ENCODE results near the gene NPTXR.

NPTXR gene

GRCh38 chr22:38793317-38793716 is 50.5 kb downstream of the NPTXR start:
- Mint-ChIP-seq H3K9me3 (no peaks in the 10 kb centered on the region), H3K27me3 (peaks cover 7% of the 10 kb centered on the region), H3K27ac (peak overlapping the region; percentile 69), H3K4me1 (ENCODE audit: low read depth) (peaks cover 19% of the 10 kb centered on the region), H3K4me3 (peak overlapping the region; percentile 89), H3K36me3 (ENCODE audit: low read depth) (no peaks in the 10 kb centered on the region)

- H3K36me3 Mint-ChIP-seq (ENCODE audit: low read depth) = no peaks in the 10 kb centered on the region
- H3K27me3 Mint-ChIP-seq = peaks cover 4% of the 10 kb centered on the region
- peaks cover 14% of the 10 kb centered on the region for H3K4me1 Mint-ChIP-seq (ENCODE audit: low read depth)
- H3K9me3 Mint-ChIP-seq = no peaks in the 10 kb centered on the region
- peak overlapping the region; percentile 69 for H3K27ac Mint-ChIP-seq
- peak overlapping the region; percentile 89 for H3K4me3 Mint-ChIP-seq
Measured at GRCh38 chr22:38792833-38793232, 51.0 kb downstream of the NPTXR start.

GRCh38 chr22:38789606-38790005 is 54.2 kb downstream of the NPTXR start:
- Mint-ChIP-seq H3K27ac (no peak overlapping the region), H3K4me3 (no peak overlapping the region), H3K9me3 (no peaks in the 10 kb centered on the region), H3K27me3 (no peaks in the 10 kb centered on the region), H3K36me3 (ENCODE audit: low read depth) (no peaks in the 10 kb centered on the region), H3K4me1 (ENCODE audit: low read depth) (peaks cover 12% of the 10 kb centered on the region)

GRCh38 chr22:38788846-38789245 is 55.0 kb downstream of the NPTXR start:
- peaks cover 7% of the 10 kb centered on the region for H3K4me1 Mint-ChIP-seq (ENCODE audit: low read depth)
- H3K27me3 Mint-ChIP-seq = no peaks in the 10 kb centered on the region
- H3K4me3 Mint-ChIP-seq = no peak overlapping the region
- H3K9me3 Mint-ChIP-seq = no peaks in the 10 kb centered on the region
- no peaks in the 10 kb centered on the region for H3K36me3 Mint-ChIP-seq (ENCODE audit: low read depth)
- no peak overlapping the region for H3K27ac Mint-ChIP-seq

- Mint-ChIP-seq H3K27ac (no peak overlapping the region), H3K4me1 (ENCODE audit: low read depth) (peaks cover 5% of the 10 kb centered on the region), H3K4me3 (no peak overlapping the region), H3K27me3 (no peaks in the 10 kb centered on the region), H3K36me3 (ENCODE audit: low read depth) (no peaks in the 10 kb centered on the region), H3K9me3 (no peaks in the 10 kb centered on the region)
Measured at GRCh38 chr22:38788021-38788816, 55.6 kb downstream of the NPTXR start.

- Mint-ChIP-seq H3K27ac (no peak overlapping the region), H3K4me3 (no peak overlapping the region), H3K9me3 (no peaks in the 10 kb centered on the region), H3K4me1 (ENCODE audit: low read depth) (no peaks in the 10 kb centered on the region), H3K36me3 (ENCODE audit: low read depth) (no peaks in the 10 kb centered on the region), H3K27me3 (no peaks in the 10 kb centered on the region)
Measured at GRCh38 chr22:38786631-38787030, 57.2 kb downstream of the NPTXR start.

GRCh38 chr22:38784856-38785255 is 59.0 kb downstream of the NPTXR start:
- Mint-ChIP-seq H3K4me3 (no peak overlapping the region), H3K36me3 (ENCODE audit: low read depth) (peaks cover 5% of the 10 kb centered on the region), H3K27me3 (no peaks in the 10 kb centered on the region), H3K9me3 (no peaks in the 10 kb centered on the region), H3K4me1 (ENCODE audit: low read depth) (no peaks in the 10 kb centered on the region), H3K27ac (no peak overlapping the region)

- Mint-ChIP-seq H3K4me3 (no peak overlapping the region), H3K9me3 (no peaks in the 10 kb centered on the region), H3K36me3 (ENCODE audit: low read depth) (peaks cover 5% of the 10 kb centered on the region), H3K27me3 (no peaks in the 10 kb centered on the region), H3K4me1 (ENCODE audit: low read depth) (no peaks in the 10 kb centered on the region), H3K27ac (no peak overlapping the region)
Measured at GRCh38 chr22:38784035-38784434, 59.8 kb downstream of the NPTXR start.

- H3K36me3 Mint-ChIP-seq (ENCODE audit: low read depth) = peaks cover 5% of the 10 kb centered on the region
- no peaks in the 10 kb centered on the region for H3K9me3 Mint-ChIP-seq
- no peak overlapping the region for H3K27ac Mint-ChIP-seq
- no peaks in the 10 kb centered on the region for H3K4me1 Mint-ChIP-seq (ENCODE audit: low read depth)
- no peak overlapping the region for H3K4me3 Mint-ChIP-seq
- H3K27me3 Mint-ChIP-seq = no peaks in the 10 kb centered on the region
Measured at GRCh38 chr22:38783095-38783615, 60.7 kb downstream of the NPTXR start.

GRCh38 chr22:38782402-38783094 is 61.3 kb downstream of the NPTXR start:
- H3K9me3 Mint-ChIP-seq = no peaks in the 10 kb centered on the region
- H3K4me3 Mint-ChIP-seq = no peak overlapping the region
- no peaks in the 10 kb centered on the region for H3K4me1 Mint-ChIP-seq (ENCODE audit: low read depth)
- peaks cover 5% of the 10 kb centered on the region for H3K36me3 Mint-ChIP-seq (ENCODE audit: low read depth)
- H3K27me3 Mint-ChIP-seq = no peaks in the 10 kb centered on the region
- no peak overlapping the region for H3K27ac Mint-ChIP-seq

- Mint-ChIP-seq H3K36me3 (ENCODE audit: low read depth) (peaks cover 5% of the 10 kb centered on the region), H3K4me1 (ENCODE audit: low read depth) (no peaks in the 10 kb centered on the region), H3K27ac (no peak overlapping the region), H3K27me3 (no peaks in the 10 kb centered on the region), H3K4me3 (no peak overlapping the region), H3K9me3 (no peaks in the 10 kb centered on the region)
Measured at GRCh38 chr22:38781033-38781432, 62.8 kb downstream of the NPTXR start.

GRCh38 chr22:38777087-38777671 is 66.6 kb downstream of the NPTXR start:
- no peak overlapping the region for H3K27ac Mint-ChIP-seq
- peaks cover 6% of the 10 kb centered on the region for H3K4me1 Mint-ChIP-seq (ENCODE audit: low read depth)
- H3K36me3 Mint-ChIP-seq (ENCODE audit: low read depth) = peaks cover 5% of the 10 kb centered on the region
- no peak overlapping the region for H3K4me3 Mint-ChIP-seq
- H3K9me3 Mint-ChIP-seq = no peaks in the 10 kb centered on the region
- H3K27me3 Mint-ChIP-seq = no peaks in the 10 kb centered on the region

GRCh38 chr22:38776086-38776485 is 67.7 kb downstream of the NPTXR start:
- no peak overlapping the region for H3K4me3 Mint-ChIP-seq
- H3K4me1 Mint-ChIP-seq (ENCODE audit: low read depth) = peaks cover 6% of the 10 kb centered on the region
- no peaks in the 10 kb centered on the region for H3K27me3 Mint-ChIP-seq
- no peak overlapping the region for H3K27ac Mint-ChIP-seq
- peaks cover 5% of the 10 kb centered on the region for H3K36me3 Mint-ChIP-seq (ENCODE audit: low read depth)
- no peaks in the 10 kb centered on the region for H3K9me3 Mint-ChIP-seq

- H3K4me1 Mint-ChIP-seq (ENCODE audit: low read depth) = peaks cover 6% of the 10 kb centered on the region
- H3K36me3 Mint-ChIP-seq (ENCODE audit: low read depth) = peaks cover 5% of the 10 kb centered on the region
- no peak overlapping the region for H3K4me3 Mint-ChIP-seq
- no peaks in the 10 kb centered on the region for H3K27me3 Mint-ChIP-seq
- H3K27ac Mint-ChIP-seq = no peak overlapping the region
- H3K9me3 Mint-ChIP-seq = no peaks in the 10 kb centered on the region
Measured at GRCh38 chr22:38775656-38776055, 68.2 kb downstream of the NPTXR start.

GRCh38 chr22:38774496-38775166 is 69.2 kb downstream of the NPTXR start:
- Mint-ChIP-seq H3K4me3 (no peak overlapping the region), H3K4me1 (ENCODE audit: low read depth) (peaks cover 6% of the 10 kb centered on the region), H3K36me3 (ENCODE audit: low read depth) (no peaks in the 10 kb centered on the region), H3K27ac (no peak overlapping the region), H3K9me3 (no peaks in the 10 kb centered on the region), H3K27me3 (no peaks in the 10 kb centered on the region)

Measured in stimulated activated naive CD8-positive, alpha-beta T cell treated with anti-CD3 and anti-CD28 coated beads, Interleukin-15, Interleukin-2, amounts not matched to agents 100 ng/mL and 50 ng/mL, for 24 hours (primary cell).